Neural progenitor cell (in vitro differentiated cells): ENCODE data around the gene EVPLL. TPM values are rescaled to one million over a fixed set of nuclear protein-coding genes. Genes with fewer than 3 reads are reported as not detected.
"Not testable (repeated sequence)": the region's sequence is repeated elsewhere in the genome, so short reads cannot be mapped to it uniquely, and the experiment has no call there.

Experiments used
- DNase-seq: peaks from one replicate; pipeline ENCODE4 v3.0.0-alpha.2; 2016; ENCODE audit warnings: low spot score
- H2AFZ ChIP-seq: fragments of 200-600 bp; sonication (generic); replicated peaks from 2 replicates; pipeline ENCODE4 v1.6.1; 2016; ENCODE audit warnings: antibody characterized with exemption
- H3F3A ChIP-seq: fragments of 200-600 bp; sonication (generic); 2 replicates; pipeline ENCODE4 v1.6.1; 2016; ENCODE audit warnings: antibody characterized with exemption, low read depth
- H3K27ac ChIP-seq: fragments of 200-600 bp; sonication (generic); 2 replicates; pipeline ENCODE4 v1.5.1; 2016; ENCODE audit warnings: mild to moderate bottlenecking
- H3K27me3 ChIP-seq: fragments of 200-600 bp; sonication (generic); 2 replicates; pipeline ENCODE4 v1.6.1; 2016; ENCODE audit warnings: mild to moderate bottlenecking, moderate library complexity
- H3K36me3 ChIP-seq: fragments of 200-600 bp; sonication (generic); 2 replicates; pipeline ENCODE4 v1.5.1; 2016
- H3K4me1 ChIP-seq: fragments of 200-600 bp; sonication (generic); 2 replicates; pipeline ENCODE4 v1.6.1; 2016; ENCODE audit warnings: mixed run types
- H3K4me2 ChIP-seq: fragments of 200-600 bp; sonication (generic); 2 replicates; pipeline ENCODE4 v1.6.1; 2016
- H3K4me3 ChIP-seq: fragments of 200-600 bp; sonication (generic); 2 replicates; pipeline ENCODE4 v1.5.1; 2016
- H3K79me2 ChIP-seq: fragments of 200-600 bp; sonication (generic); 2 replicates; pipeline ENCODE4 v1.6.1; 2016; ENCODE audit warnings: low read depth
- H3K9ac ChIP-seq: fragments of 200-600 bp; sonication (generic); 2 replicates; pipeline ENCODE4 v1.6.1; 2016
- H3K9me3 ChIP-seq: fragments of 200-600 bp; sonication (generic); 2 replicates; pipeline ENCODE4 v1.5.1; 2016; ENCODE audit warnings: low read depth
- H4K20me1 ChIP-seq: fragments of 200-600 bp; sonication (generic); 2 replicates; pipeline ENCODE4 v1.6.1; 2016; ENCODE audit warnings: low read depth
- H3K27ac Mint-ChIP-seq: 3 replicates; pipeline ENCODE4 v1.8.0; 2021; ENCODE audit warnings: mixed read lengths
- H3K27me3 Mint-ChIP-seq: 2 replicates; pipeline ENCODE4 v1.8.0; 2022; ENCODE audit warnings: low read depth, mild to moderate bottlenecking, inconsistent platforms, moderate library complexity, mixed read lengths; ENCODE audit not compliant: insufficient read depth
- H3K36me3 Mint-ChIP-seq: 3 replicates; pipeline ENCODE4 v1.8.0; 2021; ENCODE audit warnings: mixed read lengths
- H3K4me1 Mint-ChIP-seq: 3 replicates; pipeline ENCODE4 v1.8.0; 2021; ENCODE audit warnings: mixed read lengths
- H3K4me3 Mint-ChIP-seq: 3 replicates; pipeline ENCODE4 v1.8.0; 2021; ENCODE audit warnings: mild to moderate bottlenecking, moderate library complexity, mixed read lengths
- H3K9me3 Mint-ChIP-seq: 3 replicates; pipeline ENCODE4 v1.8.0; 2020; ENCODE audit warnings: mixed read lengths
- total RNA-seq: library from RNA; depleted of rRNA; stranded (reverse); fragments of >200 nt; gene quantifications from 2 replicates; pipeline ENCODE4 v1.2.3, GENCODE V29; 2015; ENCODE audit warnings: low replicate concordance

Gene EVPLL
- total RNA-seq, 1 donor from 2014 or later, result not detected

DNA sequence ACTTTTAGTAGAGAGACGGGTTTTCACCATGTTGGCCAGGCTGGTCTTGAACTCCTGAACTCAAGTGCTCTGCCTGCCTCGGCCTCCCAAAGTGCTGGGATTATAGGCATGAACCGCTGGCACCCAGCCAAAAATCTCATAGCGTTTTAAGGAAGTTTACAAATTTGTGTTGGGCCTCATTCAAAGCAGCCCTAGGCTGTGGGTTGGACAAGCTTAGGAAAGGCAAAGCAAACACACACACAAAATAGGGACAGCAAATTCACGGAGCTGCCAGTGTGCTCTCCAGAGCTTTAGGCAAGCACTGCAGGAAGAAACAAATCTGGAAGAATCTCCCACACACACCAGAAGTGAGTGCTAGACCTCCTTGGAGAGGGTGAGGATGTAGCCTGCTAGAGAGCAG, 25.6 kb downstream of the EVPLL start:
- not testable (repeated sequence) for H3K27ac ChIP-seq, H3K36me3 Mint-ChIP-seq, H3K27me3 Mint-ChIP-seq, H3K4me3 Mint-ChIP-seq, H3K9ac ChIP-seq, H3K79me2 ChIP-seq, H3F3A ChIP-seq, H3K36me3 ChIP-seq, H3K27ac Mint-ChIP-seq, H3K4me3 ChIP-seq, H2AFZ ChIP-seq, H4K20me1 ChIP-seq, H3K4me2 ChIP-seq, H3K4me1 ChIP-seq, H3K9me3 Mint-ChIP-seq, H3K27me3 ChIP-seq, H3K4me1 Mint-ChIP-seq, DNase-seq, H3K9me3 ChIP-seq

DNA sequence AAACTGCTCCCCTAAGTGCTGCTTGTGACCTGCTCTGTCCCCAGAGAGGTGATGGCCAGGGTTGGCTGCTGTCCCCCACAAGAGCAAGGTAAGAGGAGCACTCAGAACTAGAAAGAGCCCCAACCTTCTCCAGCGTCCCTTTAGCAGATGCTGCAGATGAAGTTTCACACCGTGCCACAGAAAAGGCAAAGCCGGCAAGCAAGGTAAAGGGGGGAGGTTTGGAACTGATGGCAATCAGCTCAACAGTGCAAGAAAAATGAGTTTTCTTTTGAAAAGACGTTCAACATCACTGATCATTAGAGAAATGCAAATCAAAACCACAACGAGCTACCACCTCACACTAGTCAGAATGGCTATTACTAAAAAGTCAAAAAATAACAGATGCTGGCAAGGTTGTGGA, 26.0 kb downstream of the EVPLL start:
- H3K79me2 ChIP-seq, H3K36me3 ChIP-seq, H3K4me3 Mint-ChIP-seq, H3K4me3 ChIP-seq, H3K4me2 ChIP-seq, H3K9me3 ChIP-seq, H3K27ac Mint-ChIP-seq, H3K9me3 Mint-ChIP-seq, H3K27ac ChIP-seq, H4K20me1 ChIP-seq, DNase-seq, H3K27me3 Mint-ChIP-seq, H3K27me3 ChIP-seq, H3F3A ChIP-seq, H2AFZ ChIP-seq, H3K4me1 Mint-ChIP-seq, H3K9ac ChIP-seq, H3K4me1 ChIP-seq, H3K36me3 Mint-ChIP-seq: not testable (repeated sequence)

DNA sequence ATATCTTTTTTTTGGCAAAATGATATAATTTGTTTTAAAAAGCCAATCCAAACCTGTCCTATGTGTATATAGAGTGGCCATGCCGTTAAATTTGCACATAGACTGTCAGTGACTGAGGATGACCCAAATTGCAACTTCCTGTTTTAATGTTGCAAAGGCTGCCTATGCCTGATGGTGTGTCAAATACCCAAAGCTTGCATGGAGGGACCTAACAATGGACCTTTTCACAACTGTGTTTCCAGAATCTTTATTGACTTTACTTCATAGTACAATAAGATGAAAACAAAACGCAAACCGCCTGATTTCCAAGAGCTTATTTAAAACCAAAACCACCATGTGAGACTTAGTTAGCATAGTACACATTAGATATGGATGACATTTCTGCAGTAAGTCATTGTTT, 31.3 kb downstream of the EVPLL start:
- H3K27ac Mint-ChIP-seq, H2AFZ ChIP-seq, H3K36me3 Mint-ChIP-seq, H4K20me1 ChIP-seq, H3F3A ChIP-seq, H3K27me3 Mint-ChIP-seq, H3K9me3 ChIP-seq, H3K9ac ChIP-seq, H3K27ac ChIP-seq, DNase-seq, H3K4me3 ChIP-seq, H3K9me3 Mint-ChIP-seq, H3K36me3 ChIP-seq, H3K27me3 ChIP-seq, H3K4me3 Mint-ChIP-seq: not testable (repeated sequence)
- Histone ChIP-seq H3K4me1 (peaks cover 11% of the 10 kb centered on the region), H3K79me2 (peaks cover 15% of the 10 kb centered on the region), H3K4me2 (peak overlapping the region; percentile 38)
- peaks cover 15% of the 10 kb centered on the region for H3K4me1 Mint-ChIP-seq

DNA sequence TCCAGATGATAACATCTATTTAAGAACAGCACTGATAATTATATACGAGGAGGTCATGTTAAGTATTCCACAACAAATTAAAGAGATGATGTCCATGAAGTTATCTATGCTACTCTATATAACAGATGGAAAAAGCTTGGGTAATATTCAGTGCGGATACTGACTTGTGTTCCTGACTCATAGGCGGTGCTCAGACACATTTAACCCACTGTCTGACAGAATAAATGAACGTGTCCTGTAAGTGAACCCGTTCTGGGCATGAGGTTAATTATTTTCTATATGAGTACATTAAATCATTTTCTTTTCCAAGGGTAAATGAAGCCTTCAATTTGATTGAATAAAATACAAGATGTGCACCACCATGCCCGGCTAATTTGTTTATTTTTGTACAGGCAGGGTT, 31.7 kb downstream of the EVPLL start:
- H3K27ac Mint-ChIP-seq, H3K27me3 Mint-ChIP-seq, H3K4me3 Mint-ChIP-seq, H3K27ac ChIP-seq, H3K4me3 ChIP-seq, H3K36me3 Mint-ChIP-seq, H3K36me3 ChIP-seq, H3K9ac ChIP-seq, H3F3A ChIP-seq, H3K9me3 Mint-ChIP-seq, H3K9me3 ChIP-seq, H4K20me1 ChIP-seq, H2AFZ ChIP-seq, DNase-seq, H3K27me3 ChIP-seq: not testable (repeated sequence)
- peaks cover 15% of the 10 kb centered on the region for H3K4me1 Mint-ChIP-seq
- H3K4me1 ChIP-seq, result peaks cover 11% of the 10 kb centered on the region
- peak overlapping the region; percentile 38 for H3K4me2 ChIP-seq
- H3K79me2 ChIP-seq, result peaks cover 15% of the 10 kb centered on the region

DNA sequence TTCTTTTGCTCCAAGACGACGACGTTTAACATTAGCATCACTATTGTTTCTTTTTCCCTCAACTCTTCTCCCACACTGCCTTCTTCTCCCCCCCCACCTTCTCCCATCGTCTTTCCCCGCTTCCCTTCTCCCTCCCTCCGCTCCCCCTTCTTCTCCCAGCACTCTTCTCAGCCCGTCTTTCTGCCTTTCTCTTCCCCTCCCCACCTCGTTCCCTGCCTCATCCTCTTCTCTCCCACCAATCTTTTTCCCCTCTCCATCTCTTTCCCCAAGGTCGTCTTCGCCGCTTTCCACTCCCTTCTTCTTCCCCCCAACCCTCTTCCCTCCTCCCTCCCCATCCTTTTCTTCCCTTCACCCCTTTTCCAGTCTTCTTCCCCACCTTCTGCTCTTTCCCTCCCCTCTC, 33.2 kb downstream of the EVPLL start:
- not testable (repeated sequence) for H3K36me3 ChIP-seq, H3K9ac ChIP-seq, H3K36me3 Mint-ChIP-seq, H3K27ac ChIP-seq, H4K20me1 ChIP-seq, H3F3A ChIP-seq, H2AFZ ChIP-seq, H3K27me3 Mint-ChIP-seq, H3K9me3 ChIP-seq, H3K9me3 Mint-ChIP-seq, H3K27me3 ChIP-seq
- H3K4me2 ChIP-seq, result peak overlapping the region; percentile 78
- H3K4me1 ChIP-seq, result peaks cover 11% of the 10 kb centered on the region
- peak; percentile 11 for DNase-seq
- H3K4me3 ChIP-seq, result peak overlapping the region; percentile 71
- Mint-ChIP-seq H3K27ac (peak overlapping the region; percentile 98), H3K4me3 (peak overlapping the region; percentile 98), H3K4me1 (peaks cover 15% of the 10 kb centered on the region)
- H3K79me2 ChIP-seq, result peaks cover 15% of the 10 kb centered on the region

DNA sequence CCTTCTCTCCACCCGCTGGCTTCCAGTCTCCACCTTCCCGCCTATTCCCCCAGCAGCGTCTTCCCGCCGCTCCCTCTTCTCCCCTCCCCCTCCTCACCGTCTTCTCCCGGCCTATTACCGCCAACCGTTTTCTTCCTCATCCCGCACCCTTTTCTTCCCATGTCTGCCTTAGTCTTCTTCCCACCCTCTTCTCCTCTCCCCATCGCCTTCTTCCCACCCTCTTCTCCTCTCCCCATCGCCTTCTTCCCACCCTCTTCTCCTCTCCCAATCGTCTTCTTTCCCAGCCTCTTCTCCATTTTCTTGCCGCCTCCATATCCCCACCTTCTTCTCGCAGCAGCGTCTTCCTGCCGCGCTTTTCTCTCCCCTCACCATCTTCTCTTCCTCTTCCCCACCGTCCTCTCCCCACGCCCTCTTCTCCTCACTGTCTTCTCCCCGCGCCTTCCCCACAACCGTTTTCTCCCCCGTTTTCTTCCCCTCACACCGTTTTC, 33.8 kb downstream of the EVPLL start:
- peak overlapping the region; percentile 100 for H3K27ac Mint-ChIP-seq
- not testable (repeated sequence) for H3K27me3 ChIP-seq, H3K27me3 Mint-ChIP-seq, H4K20me1 ChIP-seq, H2AFZ ChIP-seq, H3K9me3 Mint-ChIP-seq, H3K36me3 ChIP-seq, H3F3A ChIP-seq, H3K9me3 ChIP-seq, H3K36me3 Mint-ChIP-seq
- peak overlapping the region; percentile 78 for H3K4me2 ChIP-seq
- H3K27ac ChIP-seq, result peak overlapping the region; percentile 93
- DNase-seq, result peak; percentile 28
- H3K4me1 Mint-ChIP-seq, result peaks cover 15% of the 10 kb centered on the region
- H3K9ac ChIP-seq, result peak overlapping the region; percentile 42
- peaks cover 15% of the 10 kb centered on the region for H3K79me2 ChIP-seq
- H3K4me3 Mint-ChIP-seq, result peak overlapping the region; percentile 98
- peaks cover 11% of the 10 kb centered on the region for H3K4me1 ChIP-seq
- H3K4me3 ChIP-seq, result peak overlapping the region; percentile 71

DNA sequence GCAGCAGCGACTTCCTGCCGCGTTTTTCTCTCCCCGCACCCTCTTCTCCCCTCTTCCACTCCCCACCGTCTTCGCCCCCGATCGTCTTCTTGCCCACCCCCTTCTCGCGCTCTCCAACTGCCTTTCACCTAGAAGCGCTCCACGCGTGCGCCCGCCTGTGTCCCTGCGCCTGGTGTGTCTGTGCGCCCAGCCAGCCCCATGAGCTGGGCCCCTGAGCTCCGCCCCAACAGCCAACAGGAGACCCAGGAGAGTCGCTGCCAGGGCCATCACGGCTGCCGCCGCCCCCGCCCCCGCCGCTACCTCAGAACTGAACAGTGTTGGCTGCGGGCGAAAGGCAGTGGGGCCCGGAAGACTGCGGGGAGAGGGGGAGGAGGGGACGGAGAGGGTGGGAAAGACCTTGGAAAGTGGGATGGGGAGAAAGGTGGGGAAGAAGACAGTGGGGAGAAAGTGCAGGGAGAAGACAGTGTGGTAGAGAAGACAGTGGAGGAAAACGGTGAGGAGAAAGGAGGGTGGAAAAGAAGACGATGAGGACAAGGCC, 34.5 kb downstream of the EVPLL start:
- H4K20me1 ChIP-seq, H3K36me3 Mint-ChIP-seq, H2AFZ ChIP-seq, H3K27me3 ChIP-seq, H3K9me3 Mint-ChIP-seq, H3K9me3 ChIP-seq, H3K27ac ChIP-seq, H3K36me3 ChIP-seq, H3K27me3 Mint-ChIP-seq, H3K4me3 Mint-ChIP-seq, H3K27ac Mint-ChIP-seq, H3K9ac ChIP-seq, H3F3A ChIP-seq, DNase-seq: not testable (repeated sequence)
- Histone ChIP-seq H3K4me2 (peak overlapping the region; percentile 78), H3K4me3 (peak overlapping the region; percentile 71), H3K79me2 (peaks cover 15% of the 10 kb centered on the region), H3K4me1 (peaks cover 14% of the 10 kb centered on the region)
- peaks cover 18% of the 10 kb centered on the region for H3K4me1 Mint-ChIP-seq

DNA sequence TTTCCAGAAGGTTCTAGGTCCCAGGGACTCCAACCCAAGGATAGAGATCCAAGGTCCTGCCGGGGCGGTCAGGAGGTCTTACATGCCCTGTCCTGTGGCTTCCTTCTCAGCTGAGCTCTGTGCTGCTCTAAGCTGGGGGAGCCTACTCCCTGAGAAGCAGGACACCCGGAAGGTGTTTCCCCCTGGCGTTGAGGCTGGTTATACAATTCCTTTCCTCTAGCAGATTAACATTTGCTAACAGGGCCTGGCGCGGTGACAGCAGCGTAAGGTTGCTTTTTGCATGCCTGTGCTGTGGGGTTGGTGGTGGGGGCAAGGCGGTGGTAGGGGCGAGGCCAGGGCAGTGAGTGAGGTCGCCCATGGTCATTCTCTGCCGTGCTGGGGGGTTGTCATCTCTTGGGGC, 43.9 kb downstream of the EVPLL start:
- H3K36me3 ChIP-seq, H3K36me3 Mint-ChIP-seq, H3K9me3 Mint-ChIP-seq, H3K4me1 ChIP-seq, H4K20me1 ChIP-seq, H3K79me2 ChIP-seq, H3K27ac ChIP-seq, DNase-seq, H3F3A ChIP-seq, H3K27ac Mint-ChIP-seq, H3K9ac ChIP-seq, H3K27me3 ChIP-seq, H2AFZ ChIP-seq, H3K4me3 Mint-ChIP-seq, H3K4me2 ChIP-seq, H3K9me3 ChIP-seq, H3K4me3 ChIP-seq, H3K4me1 Mint-ChIP-seq, H3K27me3 Mint-ChIP-seq: not testable (repeated sequence)
